Epidermal melanocyte (primary cell): ENCODE data around the gene ZNF14.
"Not testable (repeated sequence)": the region's sequence is repeated elsewhere in the genome, so short reads cannot be mapped to it uniquely, and the experiment has no call there.

Experiments used
- DNase-seq: peaks from one replicate; pipeline ENCODE4 v3.0.0; 2011; ENCODE audit warnings: low spot score; ENCODE audit not compliant: insufficient read length

The ZNF14 gene

GRCh38 chr19:19746286-19747213, 13.6 kb upstream of the ZNF14 start:
- DNase-seq: no peak

GRCh38 chr19:19745496-19746285, 12.8 kb upstream of the ZNF14 start:
- no peak for DNase-seq

GRCh38 chr19:19744641-19745040, 11.7 kb upstream of the ZNF14 start:
- no peak for DNase-seq

GRCh38 chr19:19743921-19744320, 11.0 kb upstream of the ZNF14 start:
- not testable (repeated sequence) for DNase-seq

GRCh38 chr19:19743176-19743575, 10.3 kb upstream of the ZNF14 start:
- DNase-seq: no peak

GRCh38 chr19:19742773-19743172, 9.9 kb upstream of the ZNF14 start:
- DNase-seq: no peak

GRCh38 chr19:19741184-19741583, 8.3 kb upstream of the ZNF14 start:
- DNase-seq: no peak

- no peak for DNase-seq
These were observed 7.8 kb upstream of the ZNF14 start for GRCh38 chr19:19740755-19741154.

GRCh38 chr19:19738564-19738963, 5.7 kb upstream of the ZNF14 start:
- DNase-seq: no peak

- no peak for DNase-seq
These were observed 4.8 kb upstream of the ZNF14 start for GRCh38 chr19:19737559-19738332.

- DNase-seq: no peak
These were observed 11.0 kb downstream of the ZNF14 start for GRCh38 chr19:19721896-19722295.

- DNase-seq: no peak
These were observed 13.1 kb downstream of the ZNF14 start for GRCh38 chr19:19719798-19720197.

- DNase-seq: no peak
These were observed 20.7 kb downstream of the ZNF14 start for GRCh38 chr19:19711934-19712828.

GRCh38 chr19:19711306-19711933, 21.5 kb downstream of the ZNF14 start:
- DNase-seq: no peak

GRCh38 chr19:19710506-19710905, 22.4 kb downstream of the ZNF14 start:
- no peak for DNase-seq

GRCh38 chr19:19704836-19705235, 28.1 kb downstream of the ZNF14 start:
- no peak for DNase-seq

- not testable (repeated sequence) for DNase-seq
These were observed 32.4 kb downstream of the ZNF14 start for GRCh38 chr19:19700493-19700892.

- no peak for DNase-seq
These were observed 35.3 kb downstream of the ZNF14 start for GRCh38 chr19:19697589-19697988.

GRCh38 chr19:19696386-19696785, 36.5 kb downstream of the ZNF14 start:
- DNase-seq: no peak

GRCh38 chr19:19691683-19692082, 41.2 kb downstream of the ZNF14 start:
- no peak for DNase-seq
